Mucosa of rectum (tissue), 2 donors: ENCODE data around the gene CBX3.
A peak's percentile ranks its signal among the peaks of the same experiment; 100 is the strongest.

Experiments
- H3K27ac ChIP-seq, 2 donors: one replicate each; pipeline ENCODE4 v1.7.0; 2013; ENCODE audit warnings: inconsistent platforms in 2 of 2, low read depth in 2 of 2, low read length in 2 of 2
- H3K27me3 ChIP-seq, 2 donors: one replicate each; pipeline ENCODE4 v1.7.0; 2013; ENCODE audit warnings: low read length in 2 of 2; ENCODE audit not compliant: control insufficient read depth in 2 of 2, insufficient read depth in 2 of 2
- H3K36me3 ChIP-seq, 2 donors: one replicate each; pipeline ENCODE4 v1.7.0; 2013; ENCODE audit warnings: low read length in 2 of 2; ENCODE audit not compliant: control insufficient read depth in 2 of 2, insufficient read depth in 2 of 2
- H3K4me1 ChIP-seq, 2 donors: one replicate each; pipeline ENCODE4 v1.7.0; 2013; ENCODE audit warnings: low read length in 2 of 2, mild to moderate bottlenecking in 1 of 2; ENCODE audit not compliant: control insufficient read depth in 2 of 2, insufficient read depth in 2 of 2
- H3K4me3 ChIP-seq, 2 donors: one replicate each; pipeline ENCODE4 v1.7.0; 2013; ENCODE audit warnings: low read length in 2 of 2
- H3K9ac ChIP-seq, 2 donors: one replicate each; pipeline ENCODE4 v1.7.0; 2013; ENCODE audit warnings: low read length in 2 of 2, low read depth in 1 of 2, mild to moderate bottlenecking in 1 of 2
- H3K9me3 ChIP-seq, 2 donors: one replicate each; pipeline ENCODE4 v1.7.0; 2013; ENCODE audit warnings: low read length in 2 of 2; ENCODE audit not compliant: control insufficient read depth in 2 of 2
- donor health status: healthy.
- donor health status: Normal muscosa, but diverticular disease.

CBX3 gene

GRCh38 chr7:26202019-26202990 is 760 bp downstream of the CBX3 start:
- Histone ChIP-seq H3K27me3 (no peaks in the 10 kb centered on the region), H3K36me3 (peaks cover 9 to 10% of the 10 kb centered on the region in 2 donors), H3K9me3 (no peaks in the 10 kb centered on the region), H3K4me3 (peak overlapping the region; percentile 92 to 100), H3K9ac (peak overlapping the region; percentile 80 to 100), H3K27ac (peak overlapping the region; percentile 100), H3K4me1 (peaks cover 11 to 13% of the 10 kb centered on the region in 2 donors)

- Histone ChIP-seq H3K9me3 (no peaks in the 10 kb centered on the region), H3K4me3 (peak overlapping the region; percentile 92 to 100), H3K4me1 (peaks cover 9 to 11% of the 10 kb centered on the region in 2 donors), H3K27me3 (no peaks in the 10 kb centered on the region), H3K27ac (peak overlapping the region in 1 of 2 donors; percentile 100), H3K9ac (peak overlapping the region; percentile 80 to 100), H3K36me3 (peaks cover 11 to 12% of the 10 kb centered on the region in 2 donors)
Observed at GRCh38 chr7:26203016-26203415, 1.5 kb downstream of the CBX3 start.

GRCh38 chr7:26208040-26208439 is 6.5 kb downstream of the CBX3 start:
- Histone ChIP-seq H3K27ac (no peak overlapping the region), H3K4me1 (peaks cover 4 to 11% of the 10 kb centered on the region in 2 donors), H3K27me3 (no peaks in the 10 kb centered on the region), H3K4me3 (no peak overlapping the region), H3K9me3 (no peaks in the 10 kb centered on the region), H3K9ac (no peak overlapping the region), H3K36me3 (peaks cover 39 to 48% of the 10 kb centered on the region in 2 donors)

GRCh38 chr7:26212921-26213718 is 11.6 kb downstream of the CBX3 start:
- no peaks in the 10 kb centered on the region for H3K9me3 ChIP-seq
- no peak overlapping the region for H3K27ac ChIP-seq
- H3K36me3 ChIP-seq: peaks cover 27 to 36% of the 10 kb centered on the region in 2 donors
- H3K27me3 ChIP-seq: no peaks in the 10 kb centered on the region
- no peak overlapping the region for H3K9ac ChIP-seq
- no peak overlapping the region for H3K4me3 ChIP-seq
- H3K4me1 ChIP-seq: no peaks in the 10 kb centered on the region

- Histone ChIP-seq H3K36me3 (peaks cover 24 to 32% of the 10 kb centered on the region in 2 donors), H3K27ac (no peak overlapping the region), H3K9ac (no peak overlapping the region), H3K9me3 (no peaks in the 10 kb centered on the region), H3K4me1 (no peaks in the 10 kb centered on the region), H3K27me3 (no peaks in the 10 kb centered on the region), H3K4me3 (no peak overlapping the region)
Observed at GRCh38 chr7:26213807-26214515, 12.4 kb downstream of the CBX3 start.

GRCh38 chr7:26216049-26216448 is 14.5 kb downstream of the CBX3 start:
- H3K27me3 ChIP-seq: no peaks in the 10 kb centered on the region
- no peaks in the 10 kb centered on the region for H3K9me3 ChIP-seq
- H3K4me1 ChIP-seq: no peaks in the 10 kb centered on the region
- H3K9ac ChIP-seq: no peak overlapping the region
- no peak overlapping the region for H3K27ac ChIP-seq
- no peak overlapping the region for H3K4me3 ChIP-seq
- H3K36me3 ChIP-seq: peaks cover 5 to 15% of the 10 kb centered on the region in 2 donors

- H3K27ac ChIP-seq: no peak overlapping the region
- no peaks in the 10 kb centered on the region for H3K4me1 ChIP-seq
- no peak overlapping the region for H3K9ac ChIP-seq
- no peak overlapping the region for H3K4me3 ChIP-seq
- no peaks in the 10 kb centered on the region for H3K27me3 ChIP-seq
- H3K36me3 ChIP-seq: no peaks in the 10 kb centered on the region
- H3K9me3 ChIP-seq: no peaks in the 10 kb centered on the region
Observed at GRCh38 chr7:26224359-26224758, 22.8 kb downstream of the CBX3 start.

- no peak overlapping the region for H3K9ac ChIP-seq
- no peaks in the 10 kb centered on the region for H3K4me1 ChIP-seq
- H3K9me3 ChIP-seq: no peaks in the 10 kb centered on the region
- no peak overlapping the region for H3K27ac ChIP-seq
- no peaks in the 10 kb centered on the region for H3K27me3 ChIP-seq
- no peak overlapping the region for H3K4me3 ChIP-seq
- H3K36me3 ChIP-seq: no peaks in the 10 kb centered on the region
Observed at GRCh38 chr7:26227987-26228386, 26.4 kb downstream of the CBX3 start.

GRCh38 chr7:26233902-26234511 is 32.5 kb downstream of the CBX3 start:
- H3K36me3 ChIP-seq: no peaks in the 10 kb centered on the region
- H3K27ac ChIP-seq: no peak overlapping the region
- H3K27me3 ChIP-seq: no peaks in the 10 kb centered on the region

More at GRCh38 chr7:26233902-26234511, 32.5 kb downstream of the CBX3 start:
- Histone ChIP-seq H3K4me3 (no peak overlapping the region), H3K4me1 (no peaks in the 10 kb centered on the region), H3K9me3 (no peaks in the 10 kb centered on the region), H3K9ac (no peak overlapping the region)
